CD4-positive, alpha-beta T cell treated with Interleukin-17A for 1 hour (primary cell): Measurements from ENCODE around the gene TBC1D22A.

Experiments
- DNase-seq: peaks from one replicate; pipeline ENCODE4 v3.0.0-alpha.2; 2020

TBC1D22A gene

DNA sequence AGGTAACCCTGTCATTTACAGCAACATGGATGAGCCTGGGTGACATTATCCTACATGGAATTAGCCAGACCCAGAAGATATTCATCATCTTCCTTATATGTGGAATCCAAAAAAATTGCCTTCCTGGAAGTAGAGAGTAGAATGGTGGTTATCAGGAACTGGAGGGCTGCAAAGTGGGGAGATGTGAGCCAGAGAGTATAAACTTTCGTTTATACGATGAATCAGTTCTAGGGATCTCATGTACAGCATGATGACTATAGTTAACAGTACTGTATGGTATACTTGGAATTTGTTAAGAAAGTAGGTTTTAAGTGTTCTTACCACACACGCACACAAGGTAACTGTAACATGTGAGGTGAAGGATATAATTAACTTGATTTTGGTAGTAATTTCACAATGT is 79.1 kb downstream of the TBC1D22A start:
- no peak for DNase-seq

DNA sequence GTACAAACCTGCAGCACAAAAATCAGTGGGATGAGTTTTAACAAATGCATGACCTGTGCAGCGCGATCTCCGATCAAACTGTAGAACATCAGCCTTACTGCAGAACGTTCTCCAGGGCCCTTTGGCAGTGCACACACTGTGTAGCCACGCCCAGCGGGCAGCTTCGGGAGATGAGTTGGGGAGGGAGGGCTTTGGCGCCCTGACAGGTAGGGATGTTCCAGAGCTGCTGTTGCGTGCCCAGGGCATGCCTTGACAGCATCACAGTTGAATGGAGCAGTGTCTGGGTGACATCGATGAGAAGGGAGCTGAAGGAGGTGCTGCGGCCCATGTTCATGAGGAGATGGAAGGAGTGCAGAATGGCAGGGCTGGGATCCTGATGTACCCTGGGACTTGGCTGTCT is 80.2 kb downstream of the TBC1D22A start:
- no peak for DNase-seq

DNA sequence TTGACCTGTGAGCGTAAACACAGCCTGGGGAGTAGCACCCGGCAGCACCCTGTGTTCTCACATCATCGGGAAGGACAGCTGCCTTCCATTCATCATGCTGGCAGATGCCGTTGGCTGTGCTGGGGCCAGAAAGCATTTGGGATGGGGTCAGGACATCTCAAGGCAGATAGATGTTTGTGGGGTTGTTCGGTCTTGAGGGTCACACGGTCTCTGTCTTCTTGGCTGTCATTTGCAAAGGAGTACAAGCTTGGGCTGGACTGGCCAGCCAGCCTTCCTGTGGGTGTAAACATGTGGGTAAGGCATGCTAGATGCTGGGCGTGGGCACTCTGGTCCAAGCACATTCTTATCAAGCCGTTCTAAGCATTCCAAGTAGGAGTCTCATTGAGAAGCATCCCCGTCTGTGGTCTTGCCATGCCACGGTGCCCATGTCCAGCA is 81.4 kb downstream of the TBC1D22A start:
- no peak for DNase-seq

DNA sequence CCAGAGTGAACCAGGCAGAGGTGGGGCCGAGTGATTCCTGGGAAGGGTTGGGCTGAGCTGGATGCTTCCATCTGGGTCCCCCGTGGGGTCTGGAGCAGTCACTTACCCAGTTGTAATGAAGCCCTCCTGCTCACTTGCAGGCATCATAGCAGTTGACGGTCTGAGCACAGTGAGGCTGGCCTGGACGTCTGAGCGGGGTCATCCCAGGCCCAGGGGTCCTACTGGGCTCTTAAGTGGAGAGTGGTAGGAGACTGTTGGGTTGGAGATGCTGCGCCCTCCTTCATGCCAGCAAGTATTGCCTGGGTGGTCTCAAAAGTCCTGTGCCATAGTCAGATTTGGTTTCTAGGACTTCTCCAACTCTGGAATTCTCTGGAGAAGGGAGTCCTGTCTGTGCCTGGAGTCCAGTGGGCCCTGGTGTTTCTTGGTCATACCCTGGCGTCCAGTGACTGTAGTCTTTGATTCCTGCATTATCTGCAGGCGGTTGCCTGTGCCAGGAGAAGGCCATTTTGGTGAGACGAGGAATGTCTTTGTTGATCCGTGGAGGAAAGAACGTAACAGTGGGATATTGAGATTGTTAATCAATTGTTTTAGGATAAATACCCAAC is 82.3 kb downstream of the TBC1D22A start:
- no peak for DNase-seq

DNA sequence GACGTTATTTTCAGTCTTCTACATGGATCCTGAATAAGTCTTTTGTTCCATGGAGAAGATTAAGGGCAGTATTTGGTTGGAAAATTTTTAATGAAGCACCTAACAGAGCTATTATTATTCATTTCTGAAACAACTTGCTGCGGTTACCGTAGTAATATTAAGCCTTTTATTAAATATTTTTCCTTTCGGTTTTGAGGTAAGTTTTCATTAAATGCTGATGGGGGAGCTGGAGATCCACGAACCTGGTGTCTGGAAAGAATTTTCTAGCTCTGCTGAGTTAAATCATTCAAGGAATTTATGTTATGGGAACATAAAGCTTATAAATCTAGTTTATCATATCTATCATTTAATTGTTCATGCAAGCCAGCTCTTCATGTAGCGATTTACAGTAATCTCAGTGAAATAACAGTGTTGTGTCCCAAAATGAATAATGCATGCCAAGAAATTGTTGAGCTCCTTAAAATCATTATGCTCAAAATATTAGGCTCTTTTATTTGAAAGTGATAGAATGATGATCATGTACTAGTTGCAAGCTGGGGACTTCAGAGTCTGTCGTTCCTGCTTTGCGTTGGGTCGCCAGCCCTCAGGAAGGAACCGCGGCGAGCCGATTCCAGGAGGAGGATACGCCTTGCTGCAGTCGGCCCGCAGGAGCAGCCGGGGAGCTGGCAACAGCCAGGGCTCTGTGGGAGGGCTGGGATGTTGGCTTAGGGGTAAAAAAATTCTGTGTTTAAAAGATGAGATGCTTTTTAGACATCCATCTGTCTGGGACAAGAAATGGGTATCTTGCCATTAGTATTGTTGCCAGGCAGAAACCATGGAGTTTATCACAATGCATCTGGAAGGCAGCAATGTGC is 83.1 kb downstream of the TBC1D22A start:
- no peak for DNase-seq

DNA sequence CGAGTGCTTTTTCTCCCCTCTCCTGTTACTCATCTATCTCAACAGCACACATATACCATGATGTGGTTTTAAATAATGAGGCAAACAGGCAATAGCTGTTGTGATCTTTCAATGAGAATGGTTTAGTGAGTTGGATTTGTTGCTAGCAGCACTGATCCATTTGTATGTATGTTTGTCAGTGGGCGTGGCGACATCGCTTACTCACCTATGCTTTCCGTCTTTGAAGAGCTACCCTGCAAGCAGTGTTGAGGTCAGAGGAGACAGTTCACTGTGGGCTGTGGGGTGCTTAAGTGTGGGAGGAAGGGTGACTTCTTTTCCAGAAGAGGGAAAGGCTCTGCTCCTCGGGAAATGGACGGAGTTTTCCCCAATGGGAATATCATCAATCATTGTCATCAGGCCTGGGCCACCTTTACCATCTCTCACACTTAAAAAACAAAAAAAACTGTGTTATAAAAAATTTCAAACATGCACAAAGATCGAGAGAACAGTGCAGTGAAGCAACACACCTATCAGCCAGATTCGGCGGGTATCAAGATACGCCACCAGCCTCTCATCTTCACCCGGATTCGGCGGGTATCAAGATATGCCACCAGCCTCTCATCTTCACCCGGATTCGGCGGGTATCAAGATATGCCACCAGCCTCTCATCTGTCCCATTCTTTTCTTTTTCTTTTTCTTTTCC is 83.8 kb downstream of the TBC1D22A start:
- DNase-seq: no peak

DNA sequence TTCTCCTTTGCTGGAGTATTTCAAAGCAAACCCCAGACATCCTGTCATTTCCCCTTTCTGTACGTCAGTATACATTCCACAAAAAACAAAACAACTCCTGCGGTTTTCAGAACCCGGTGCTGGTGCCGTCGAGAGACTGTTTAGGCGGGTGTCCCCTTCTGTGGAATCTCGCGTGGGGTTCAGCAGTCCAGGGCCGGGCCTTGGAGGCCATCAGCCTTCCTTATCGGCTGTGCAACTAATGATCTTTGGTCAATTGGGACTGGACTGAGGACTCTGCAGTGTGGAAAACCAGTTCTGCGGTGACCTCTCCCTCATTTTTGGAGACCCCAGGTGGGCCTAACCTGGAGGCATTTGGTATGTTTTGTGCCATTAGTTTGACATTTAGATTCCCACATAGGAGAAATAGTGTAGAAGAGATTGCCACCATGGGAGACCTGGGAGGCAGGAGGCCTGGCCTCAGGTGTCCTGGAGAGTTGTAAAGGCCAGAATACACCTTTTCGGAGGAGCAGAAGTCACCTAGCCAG is 84.4 kb downstream of the TBC1D22A start:
- DNase-seq: no peak

DNA sequence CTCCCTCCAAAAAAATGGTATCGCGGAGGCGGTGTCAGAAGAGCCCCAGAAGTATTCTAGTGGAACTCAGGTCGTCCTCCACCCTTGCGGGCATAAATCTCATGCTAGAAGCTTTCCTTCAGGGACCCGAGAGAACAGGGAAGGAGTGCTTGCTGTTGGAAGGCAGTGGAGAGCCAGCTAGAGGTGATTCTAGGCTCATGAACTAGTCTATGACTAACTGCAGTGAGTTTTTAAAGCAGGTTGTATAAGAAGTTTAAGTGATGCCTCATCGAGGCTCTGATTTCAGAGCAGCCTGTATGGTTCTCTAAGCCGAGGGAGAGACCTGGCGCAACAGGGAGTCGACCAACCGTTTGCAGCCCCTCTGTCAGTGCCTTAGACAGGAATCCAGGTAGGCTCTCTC is 85.7 kb downstream of the TBC1D22A start:
- no peak for DNase-seq

DNA sequence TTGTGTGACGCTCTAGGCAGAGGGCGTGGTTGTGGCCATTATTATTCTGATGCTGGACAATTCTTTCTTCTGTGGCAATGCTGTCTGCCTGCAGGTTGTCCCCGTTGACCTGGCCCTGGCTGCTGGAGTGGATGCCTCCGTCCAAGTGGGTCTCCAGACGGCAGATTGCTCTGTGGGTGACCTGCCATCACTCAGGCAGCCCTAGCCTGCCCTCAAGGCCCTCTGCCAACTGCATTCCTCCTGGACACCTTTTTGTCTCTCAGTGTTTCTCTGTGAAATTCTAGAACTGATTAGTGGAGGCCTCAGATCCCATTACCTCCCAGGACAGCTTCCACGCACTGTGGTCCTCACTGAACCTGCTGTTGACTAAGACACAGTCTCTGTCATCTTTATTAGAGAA is 86.7 kb downstream of the TBC1D22A start:
- DNase-seq: no peak

DNA sequence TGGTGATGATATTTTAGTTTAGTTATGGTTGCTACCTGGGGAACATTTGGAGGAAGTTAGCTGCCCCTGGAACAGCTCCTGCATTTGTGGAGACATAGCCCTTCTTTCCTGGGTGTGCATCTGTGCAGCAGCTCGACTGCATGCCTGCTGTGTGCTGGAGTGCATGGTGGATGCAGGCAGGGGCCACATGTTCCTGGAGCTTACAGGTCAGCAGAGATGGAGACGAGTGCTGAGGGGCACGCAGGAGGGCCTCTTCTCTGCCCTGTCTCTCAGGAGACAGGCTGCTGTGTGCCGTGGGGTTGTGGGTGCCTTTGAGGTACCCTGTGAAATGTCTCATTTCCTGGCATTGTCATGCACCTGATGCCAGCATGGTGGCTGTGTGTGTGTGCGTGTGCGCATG is 87.5 kb downstream of the TBC1D22A start:
- no peak for DNase-seq

DNA sequence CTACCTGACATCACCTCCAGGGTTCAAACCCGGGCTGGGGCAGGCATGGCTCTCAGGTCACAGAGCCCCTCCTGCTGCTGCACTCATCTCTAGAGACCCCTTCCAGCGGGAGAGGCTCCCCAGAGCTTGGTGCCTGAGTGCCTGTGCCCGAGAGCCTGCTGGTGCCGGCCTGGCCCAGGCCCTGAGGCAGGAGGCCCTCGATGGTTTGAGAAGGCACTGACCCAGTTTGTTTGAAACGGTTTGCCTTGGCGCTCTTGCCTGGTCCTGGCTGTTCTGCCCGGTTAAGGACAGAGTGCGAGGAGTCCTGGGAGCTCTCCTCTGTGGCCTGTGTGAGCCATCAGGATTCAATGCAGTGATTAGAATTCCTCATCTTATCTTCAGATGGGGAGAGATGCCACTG is 88.9 kb downstream of the TBC1D22A start:
- DNase-seq: no peak

DNA sequence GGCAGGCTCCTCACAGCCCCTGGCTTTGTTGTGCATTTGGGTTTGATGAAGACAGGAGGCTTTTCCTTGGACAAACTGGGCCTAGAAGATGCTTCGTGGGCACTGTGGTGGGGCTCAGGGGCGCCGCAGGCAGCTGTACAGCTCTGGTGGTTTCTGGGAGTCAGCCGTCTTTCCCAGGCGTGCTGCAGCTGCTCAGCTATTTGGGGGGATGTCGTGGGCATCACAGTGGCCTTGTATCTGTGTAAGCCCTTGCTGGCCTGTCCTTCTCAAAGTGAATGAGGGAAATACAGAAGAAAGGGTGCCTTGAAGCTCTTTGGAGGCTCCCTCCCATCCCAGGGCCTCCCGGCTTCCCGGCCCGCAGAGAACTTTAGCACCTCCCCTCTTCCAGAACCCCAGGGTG is 89.5 kb downstream of the TBC1D22A start:
- DNase-seq: no peak

DNA sequence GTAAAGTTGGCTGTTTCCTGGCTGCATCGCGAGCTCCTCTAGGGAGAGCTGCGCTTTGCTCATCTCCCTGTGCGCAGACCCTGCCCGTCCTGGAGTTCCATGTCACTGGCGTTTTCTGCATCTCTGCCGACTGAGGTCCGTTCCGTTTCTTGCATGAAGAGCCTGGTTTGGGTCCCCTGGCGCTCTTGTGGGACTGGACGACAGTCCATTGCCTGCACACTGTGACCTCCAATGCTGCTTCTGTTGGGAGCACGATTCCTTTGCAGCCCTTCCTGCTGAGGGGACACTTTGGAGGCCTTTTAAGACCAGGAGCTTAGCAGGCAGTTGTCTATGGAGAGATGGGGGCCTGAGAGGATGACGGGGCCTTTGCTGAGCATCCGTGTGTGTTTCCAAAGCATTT is 90.3 kb downstream of the TBC1D22A start:
- DNase-seq: no peak

DNA sequence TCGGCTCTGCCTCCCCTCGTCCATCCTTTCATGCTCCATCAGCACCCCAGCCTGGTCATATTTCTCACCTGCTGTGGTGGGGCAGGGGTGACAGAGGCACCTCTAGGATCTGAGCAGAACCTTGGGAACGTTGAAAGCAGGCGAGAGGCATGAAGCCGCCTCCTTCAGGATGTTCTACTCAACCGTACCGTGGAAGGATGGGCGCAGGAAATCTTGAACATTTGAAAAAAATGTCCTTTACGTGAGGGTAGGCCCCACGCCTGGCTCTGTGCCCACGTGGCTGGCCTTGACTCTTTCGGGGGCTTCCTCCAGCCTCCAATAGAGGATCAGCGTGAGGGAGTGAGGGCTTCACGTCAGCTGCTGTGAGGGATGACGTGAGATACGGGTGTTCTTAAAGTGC is 90.7 kb downstream of the TBC1D22A start:
- DNase-seq: no peak

DNA sequence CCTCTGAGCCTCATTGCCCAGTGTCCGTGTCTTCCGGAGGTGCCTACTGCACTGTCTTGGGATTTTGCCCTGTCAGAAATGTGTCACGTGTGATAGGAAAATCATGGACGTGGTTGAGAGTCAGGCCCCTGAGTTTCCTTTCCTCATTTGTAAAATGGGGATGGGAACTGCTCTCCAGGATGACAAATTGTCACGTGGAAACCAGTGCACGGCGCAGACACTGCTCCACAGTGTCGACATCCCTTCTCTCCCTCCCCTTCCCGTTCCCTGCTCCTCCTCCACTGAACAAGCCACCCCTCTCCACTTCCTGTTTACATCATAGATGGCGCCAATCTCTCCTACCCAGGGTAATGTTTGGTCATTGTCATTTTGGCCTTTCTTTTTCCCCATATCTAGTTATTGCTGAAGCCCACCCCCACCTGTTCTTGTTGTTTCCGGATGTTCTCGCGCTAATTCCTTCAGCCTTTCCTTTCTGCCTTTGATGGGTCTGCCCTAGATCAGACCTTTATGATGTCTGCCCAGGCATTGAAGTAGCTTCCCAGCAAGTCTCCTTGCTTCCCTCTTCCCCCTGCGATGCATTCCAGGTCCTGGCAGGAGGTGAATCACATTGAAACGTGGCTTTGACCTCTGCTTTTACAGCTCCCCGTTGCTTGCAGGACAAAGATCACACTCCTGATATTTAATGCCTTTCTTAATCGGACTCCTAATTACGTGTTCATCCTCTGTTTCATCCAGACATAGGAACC is 91.8 kb downstream of the TBC1D22A start:
- DNase-seq: no peak

DNA sequence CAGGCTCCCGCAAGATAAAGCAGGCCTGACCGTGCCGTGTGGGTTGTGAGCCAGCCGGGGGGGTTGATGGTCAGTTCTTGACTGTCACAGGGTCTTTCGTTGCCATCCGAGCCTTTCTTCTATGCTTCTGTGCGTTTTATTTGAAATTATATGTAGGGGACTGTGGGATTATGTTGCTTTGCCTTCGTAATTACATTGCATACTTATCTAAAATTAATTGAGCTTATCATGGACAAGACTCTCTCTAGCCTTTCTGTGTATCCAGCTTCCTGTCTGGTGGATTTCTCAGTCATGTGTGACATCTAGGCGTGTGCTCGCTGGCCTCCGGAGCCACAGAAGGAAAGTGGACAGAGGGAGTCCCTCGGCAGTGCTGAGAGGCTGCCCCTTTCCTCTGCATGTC is 93.2 kb downstream of the TBC1D22A start:
- no peak for DNase-seq

DNA sequence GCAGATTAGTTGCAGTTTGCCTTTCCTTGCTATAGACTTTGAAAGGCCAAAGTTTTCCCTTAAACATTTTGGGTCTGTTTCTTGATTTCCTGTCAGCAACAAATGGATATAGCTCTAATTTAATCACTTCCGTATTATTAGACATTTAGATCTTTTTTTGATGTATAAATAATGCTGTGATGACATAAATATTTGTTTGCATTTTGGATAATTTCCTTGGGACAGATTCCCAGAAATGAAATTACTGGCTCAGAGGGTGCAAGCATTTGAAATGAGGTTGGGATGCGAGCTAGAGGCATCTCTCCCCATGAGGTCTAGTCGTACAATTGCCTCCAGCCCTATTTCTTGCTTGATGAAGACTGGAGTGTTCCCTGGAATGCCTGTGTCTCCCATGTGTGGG is 94.2 kb downstream of the TBC1D22A start:
- no peak for DNase-seq

DNA sequence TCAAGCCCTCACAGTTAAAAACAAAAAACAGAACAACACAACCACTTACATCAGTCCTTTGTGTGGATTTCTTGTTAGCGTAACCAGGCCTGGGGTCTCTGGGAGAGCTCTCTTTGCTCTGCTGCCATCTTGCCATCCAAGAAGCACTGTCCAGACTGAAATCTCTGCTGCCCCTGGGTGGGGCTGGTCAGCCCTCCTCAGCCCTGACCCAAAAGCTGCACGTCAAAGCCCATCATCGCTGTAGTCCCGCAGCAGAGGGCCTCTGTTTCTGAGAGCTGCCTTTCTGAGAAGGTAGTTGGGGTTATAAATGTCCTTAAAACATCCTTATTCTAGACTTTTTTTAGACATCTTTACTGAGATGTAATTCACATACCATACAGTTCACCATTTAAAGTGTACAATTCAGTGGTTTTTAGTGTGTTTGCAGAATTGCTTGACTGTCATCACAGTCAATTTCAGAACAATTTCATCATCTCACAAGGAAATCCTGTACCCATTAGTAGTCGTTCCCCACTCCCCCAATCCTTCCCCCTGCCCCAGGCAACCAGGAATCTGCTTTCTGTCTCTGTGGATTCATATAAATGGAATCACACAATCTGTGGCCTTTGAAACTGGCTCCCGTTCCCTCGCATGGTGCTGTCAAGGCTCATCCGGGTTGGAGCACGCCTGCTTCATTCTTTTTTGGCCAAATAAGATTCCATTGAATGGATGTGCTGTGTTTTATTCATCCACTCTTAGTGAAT is 94.9 kb downstream of the TBC1D22A start:
- DNase-seq: no peak

DNA sequence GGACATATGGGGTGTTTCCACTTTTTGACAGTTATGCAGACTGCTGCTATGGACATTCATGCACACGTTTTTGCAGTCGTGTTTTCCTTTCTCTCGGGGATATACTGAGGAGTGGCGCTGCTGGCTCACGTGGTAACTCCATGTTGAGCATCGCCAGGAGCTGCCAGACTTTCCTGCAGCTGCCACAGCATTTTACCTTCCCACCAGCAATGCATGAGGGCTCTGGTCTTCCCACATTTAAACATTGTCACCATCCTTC is 95.4 kb downstream of the TBC1D22A start:
- no peak for DNase-seq

DNA sequence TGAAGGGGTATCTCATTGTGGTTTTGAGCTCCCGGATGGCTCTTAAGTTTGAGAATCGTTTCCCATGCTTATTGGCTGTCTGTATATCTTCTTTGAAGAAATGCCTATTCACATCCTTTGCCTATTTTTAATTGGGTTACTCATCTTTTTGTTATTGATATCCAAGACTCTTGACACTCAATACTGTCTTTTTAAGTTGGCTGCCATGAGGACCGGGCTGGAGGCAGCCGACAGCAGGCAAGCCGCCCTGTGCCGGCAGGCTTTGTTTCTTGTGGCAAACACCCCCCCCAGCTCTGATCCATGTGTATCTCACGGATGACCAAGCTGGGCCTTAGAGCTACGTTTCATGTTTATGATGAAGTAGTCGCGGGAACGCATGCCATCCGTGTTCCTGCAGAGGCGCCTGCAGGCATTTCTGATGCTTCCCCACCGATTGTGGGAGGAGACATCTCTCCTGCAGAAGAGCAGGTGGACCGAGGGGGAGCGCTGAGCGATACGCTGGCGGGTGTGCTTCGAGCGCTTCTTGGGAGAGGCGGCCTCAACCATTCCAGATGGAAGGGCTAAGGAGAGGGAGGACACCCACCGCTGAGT is 95.8 kb downstream of the TBC1D22A start:
- no peak for DNase-seq

DNA sequence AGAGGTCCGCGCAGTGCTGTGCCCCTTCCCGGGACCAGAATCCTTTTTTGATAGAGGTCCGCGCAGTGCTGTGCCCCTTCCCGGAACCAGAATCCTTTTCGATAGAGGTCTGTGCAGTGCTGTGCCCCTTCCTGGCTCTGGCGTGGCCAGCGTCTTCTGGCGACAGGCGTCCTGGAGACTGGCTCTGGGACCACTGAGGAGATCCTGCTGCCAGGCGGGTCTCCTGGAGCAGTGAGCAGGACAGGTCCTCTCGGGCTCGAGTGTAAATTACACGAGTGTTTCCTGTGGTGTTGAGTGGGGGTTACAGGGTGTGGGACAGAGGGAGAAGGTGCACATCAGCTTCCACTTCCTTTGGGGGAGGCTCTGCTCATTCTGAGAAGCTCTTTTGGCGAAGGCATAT is 98.1 kb downstream of the TBC1D22A start:
- no peak for DNase-seq
